Measurements from ENCODE around the gene SOS2. TPM values are rescaled to one million over a fixed set of nuclear protein-coding genes. Genes with fewer than 3 reads are reported as not detected.

Gene SOS2
- total and polyA plus RNA-seq, 10 of the 15 experiments (the other 5 are each of a cell fraction or from before 2014, with no cell fraction given): 2.1 to 16.8 (median 8.4) TPM

DNA sequence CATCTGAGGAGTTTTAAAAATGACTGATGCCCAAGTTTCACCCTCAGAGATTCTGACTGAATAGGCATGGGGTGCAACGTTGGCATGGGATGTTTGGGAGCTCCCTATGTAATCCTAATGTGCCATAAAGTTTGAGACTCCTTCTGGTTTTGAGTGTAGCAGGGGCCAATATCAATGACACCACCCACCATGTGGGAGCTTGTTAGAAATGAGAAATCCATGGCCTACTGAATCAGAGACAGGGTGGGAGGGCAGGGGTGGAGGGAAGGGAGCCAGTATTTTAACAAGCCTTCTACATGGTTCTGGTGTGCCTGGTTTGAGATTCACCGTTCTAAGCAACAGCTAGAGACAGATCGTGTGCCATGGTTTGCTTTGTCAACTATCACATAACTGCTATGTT is 161.1 kb downstream of the SOS2 start (continued):
- TF ChIP-seq ZSCAN29 (IDR thresholded peaks at IDR 0.05) (no peak), RELA (IDR thresholded peaks at IDR 0.05; ENCODE audit: borderline replicate concordance, partially characterized antibody) (no peak), NR2F1 (conservative IDR thresholded peaks at IDR 0.05) (no peak), HDAC6 (IDR thresholded peaks at IDR 0.05; ENCODE audit: unreplicated experiment) (no peak)

DNA sequence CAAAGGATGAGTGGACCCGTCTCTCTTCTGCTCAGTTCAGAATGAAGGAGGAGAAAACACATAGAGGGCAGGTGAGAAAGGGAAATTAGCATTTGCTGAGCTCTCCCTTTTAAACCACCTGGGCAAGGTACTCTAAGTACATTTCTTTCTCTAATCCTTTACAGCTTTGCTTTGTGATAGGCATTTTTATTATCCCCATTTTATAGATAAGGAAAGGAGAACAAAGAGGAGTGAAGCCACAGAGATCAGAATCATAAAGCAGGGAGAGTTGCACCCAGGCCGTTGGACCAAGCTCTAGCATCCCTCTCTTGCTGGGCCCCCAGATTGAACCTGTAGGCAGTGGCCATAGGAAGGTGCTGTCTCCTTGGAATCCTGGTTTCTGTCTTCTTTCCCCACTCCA is 162.1 kb downstream of the SOS2 start:
- intact Hi-C loops (cut with micrococcal nuclease; ENCODE audit: unreplicated experiment): no loop called here
- RAD21 ChIA-PET (ENCODE audit: unreplicated experiment): interaction anchor here (0.8 to 1.2 kb wide), 4 partner anchors 9 to 203 kb away, joined by 3 to 4 read pairs (median 3); no protein-coding TSS in a partner anchor

More for the DNA sequence above, 162.1 kb downstream of the SOS2 start:
- in situ Hi-C loops (cut with MboI): no loop called here
- ChIA-PET POLR2A (interaction anchor here (0.6 to 3.9 kb wide), 4 partner anchors 12 to 22 kb away, joined by 3 to 27 read pairs (median 4); no protein-coding TSS in a partner anchor), SMC1A (ENCODE audit: uncharacterized antibody, unreplicated experiment) (interaction anchor here (0.7 to 2.9 kb wide), 4 partner anchors 11 to 32 kb away, joined by 3 to 13 read pairs (median 5); no protein-coding TSS in a partner anchor), CTCF (interaction anchor here (2.3 kb wide), 1 partner anchor 12 kb away, joined by 6 read pairs; no protein-coding TSS in a partner anchor)
- H4K20me1 ChIP-seq (ENCODE audit: control insufficient read depth, insufficient read depth): no peaks in the 10 kb centered on the region
- H3K36me3 ChIP-seq (ENCODE audit: control insufficient read depth in 2 of 2, insufficient read depth in 2 of 2, low read length in 1 of 2): no peaks in the 10 kb centered on the region; a peak in 1 of 4 replicates
- H3K4me3 ChIP-seq: no peak overlapping the region
- ATAC-seq (no peak), DNase-seq (ENCODE audit: low read depth, low spot score) (no peak), FAIRE-seq (no peak)
- no peak overlapping the region for H3K9ac ChIP-seq (ENCODE audit: control insufficient read depth, insufficient read depth, low read length)
- H2AFZ ChIP-seq (ENCODE audit: control insufficient read depth, low read depth, low read length): no peak overlapping the region
- no peak overlapping the region for H3K27ac ChIP-seq (ENCODE audit: control insufficient read depth, insufficient read depth)
- H3K9me3 ChIP-seq (replicated peaks; ENCODE audit: control insufficient read depth, insufficient read depth, low read length): no peaks in the 10 kb centered on the region
- H3K4me1 ChIP-seq (ENCODE audit: control insufficient read depth, insufficient read depth, low read length): peaks cover 27% of the 10 kb centered on the region
- no peaks in the 10 kb centered on the region for H3K79me2 ChIP-seq (ENCODE audit: control insufficient read depth, insufficient read depth, low read length)
- no TSS peak for BruUV-seq (replicated peaks)
- no peak overlapping the region for H3K4me2 ChIP-seq (ENCODE audit: control insufficient read depth, insufficient read depth)
- no peaks in the 10 kb centered on the region for H3K27me3 ChIP-seq (replicated peaks in 1 of 2; ENCODE audit: control insufficient read depth in 2 of 2, insufficient read depth in 2 of 2, low read length in 1 of 2)
- 70% methylated on average over 2 of the region's 2 CpGs for WGBS (ENCODE audit: insufficient coverage, insufficient replicate concordance, low lambda C conversion rate, missing lambda C conversion rate)
- TF ChIP-seq SMAD1 (IDR thresholded peaks at IDR 0.05; ENCODE audit: low read depth, partially characterized antibody) (no peak), CHD2 (IDR thresholded peaks at IDR 0.05; ENCODE audit: borderline replicate concordance, low read depth, low read length) (no peak), MTA2 (IDR thresholded peaks at IDR 0.05; ENCODE audit: low read depth) (no peak), CEBPB (IDR thresholded peaks at IDR 0.05; ENCODE audit: borderline replicate concordance in 1 of 2, low read depth in 2 of 2, low read length in 2 of 2) (no peak)
